NB4 (cell line): ENCODE data around the gene NTSR1.

Experiments
- DNase-seq: peaks from one replicate; pipeline ENCODE4 v3.0.0; 2010; ENCODE audit warnings: low read depth
- H3K4me3 ChIP-seq: one replicate; pipeline ENCODE4 v1.5.1; 2011; ENCODE audit warnings: mild to moderate bottlenecking, low read depth, low read length, moderate library complexity
- MYC ChIP-seq: IDR thresholded peaks from 2 replicates; pipeline ENCODE4 v1.6.1; 2011; ENCODE audit warnings: low read depth, low read length
- POLR2A ChIP-seq: IDR thresholded peaks from 2 replicates; pipeline ENCODE4 v1.6.1; 2011; ENCODE audit warnings: mild to moderate bottlenecking; ENCODE audit not compliant: insufficient read length; ENCODE audit errors: extremely low read depth
- TF ChIP-seq, protein P1 (sequence below): IDR thresholded peaks from 2 replicates; pipeline ENCODE4 v1.6.1; 2011; ENCODE audit warnings: low read depth, low read length
- TF ChIP-seq, protein P2 (sequence below): IDR thresholded peaks from one replicate; pipeline ENCODE4 v1.5.1; 2012; ENCODE audit warnings: low read depth, low read length

Gene NTSR1

DNA sequence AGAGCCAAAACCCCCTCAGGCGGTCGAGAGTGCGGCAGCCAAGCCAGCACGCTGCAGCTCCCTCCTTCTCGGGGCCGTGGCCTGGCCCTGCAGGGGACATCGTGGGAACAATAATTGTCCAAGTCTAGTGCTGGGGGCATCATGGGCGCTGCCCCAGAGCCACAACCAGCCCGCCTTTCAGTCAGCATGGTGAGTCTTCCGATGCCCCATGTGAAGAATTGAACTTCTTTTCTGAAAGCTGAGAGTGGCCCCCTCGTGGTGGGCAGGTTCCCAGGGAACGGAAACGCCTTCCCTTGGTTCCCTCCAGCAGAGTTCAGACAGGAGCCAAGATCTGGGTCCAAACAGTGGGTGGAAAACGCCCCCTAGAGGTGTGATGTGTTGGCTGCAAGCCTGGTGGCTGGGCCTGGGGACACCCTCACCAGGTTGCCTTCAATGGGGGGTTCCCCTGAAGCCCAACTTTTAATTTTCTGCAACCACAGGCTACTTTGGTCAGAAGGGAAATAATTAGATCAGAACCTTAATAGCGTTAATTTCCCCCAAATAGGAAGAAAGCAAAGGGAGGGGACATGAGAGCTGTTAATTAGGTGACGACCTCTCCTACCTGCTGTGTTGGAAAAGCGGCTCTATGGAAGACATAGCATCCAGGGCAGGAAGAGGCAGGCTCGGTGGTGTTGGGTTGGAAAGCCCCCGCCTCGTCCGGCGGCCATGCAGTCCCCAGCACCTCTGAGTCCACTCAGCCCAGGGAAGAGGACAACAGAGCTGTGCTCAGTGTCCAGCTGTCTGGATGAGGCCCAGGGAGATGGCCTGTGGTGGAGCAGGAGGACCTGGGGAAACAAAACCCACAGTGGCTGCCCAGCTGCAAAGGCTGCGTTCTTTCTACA is 82.9 kb downstream of the NTSR1 start:
- DNase-seq, result peak; percentile 96

DNA sequence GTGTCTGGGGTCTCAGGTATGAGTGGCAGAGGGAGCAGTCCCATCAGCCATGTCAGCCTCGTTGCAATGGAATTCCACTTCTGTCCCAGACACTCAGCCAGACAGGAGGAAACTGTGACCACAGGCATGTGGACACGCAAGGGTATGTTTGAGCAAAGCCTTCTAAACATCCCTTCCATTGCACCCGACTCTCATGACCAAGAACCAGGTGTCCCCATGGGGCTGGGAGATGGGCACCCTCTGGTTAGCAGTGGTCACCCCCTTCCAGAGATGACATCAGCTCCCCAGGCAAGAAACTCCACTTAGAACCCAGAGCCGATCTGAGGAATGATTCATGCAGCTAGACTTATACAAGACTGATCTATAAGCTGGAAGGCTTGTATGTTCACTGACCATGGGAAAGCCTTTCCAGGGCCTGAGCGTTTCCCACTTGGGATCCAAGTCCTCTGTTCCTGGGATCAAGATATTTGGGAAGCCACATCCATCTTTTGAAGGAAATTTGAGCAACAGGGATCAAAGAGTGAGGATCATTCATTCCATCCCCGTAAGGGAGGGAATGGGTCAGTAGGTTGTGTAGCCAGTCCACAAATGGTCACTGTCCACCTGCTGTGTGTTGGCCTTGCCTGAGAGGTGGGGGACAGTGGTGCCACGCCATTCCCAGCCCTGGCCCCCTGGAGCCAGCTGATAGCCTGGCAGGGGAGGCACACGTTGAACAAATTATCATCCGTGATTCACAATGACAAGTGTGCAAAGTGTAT is 83.7 kb downstream of the NTSR1 start:
- TF ChIP-seq MYC (no peak), POLR2A (no peak)
- TF ChIP-seq, protein P1, sequence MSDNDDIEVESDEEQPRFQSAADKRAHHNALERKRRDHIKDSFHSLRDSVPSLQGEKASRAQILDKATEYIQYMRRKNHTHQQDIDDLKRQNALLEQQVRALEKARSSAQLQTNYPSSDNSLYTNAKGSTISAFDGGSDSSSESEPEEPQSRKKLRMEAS, result no peak
- TF ChIP-seq, protein P2, sequence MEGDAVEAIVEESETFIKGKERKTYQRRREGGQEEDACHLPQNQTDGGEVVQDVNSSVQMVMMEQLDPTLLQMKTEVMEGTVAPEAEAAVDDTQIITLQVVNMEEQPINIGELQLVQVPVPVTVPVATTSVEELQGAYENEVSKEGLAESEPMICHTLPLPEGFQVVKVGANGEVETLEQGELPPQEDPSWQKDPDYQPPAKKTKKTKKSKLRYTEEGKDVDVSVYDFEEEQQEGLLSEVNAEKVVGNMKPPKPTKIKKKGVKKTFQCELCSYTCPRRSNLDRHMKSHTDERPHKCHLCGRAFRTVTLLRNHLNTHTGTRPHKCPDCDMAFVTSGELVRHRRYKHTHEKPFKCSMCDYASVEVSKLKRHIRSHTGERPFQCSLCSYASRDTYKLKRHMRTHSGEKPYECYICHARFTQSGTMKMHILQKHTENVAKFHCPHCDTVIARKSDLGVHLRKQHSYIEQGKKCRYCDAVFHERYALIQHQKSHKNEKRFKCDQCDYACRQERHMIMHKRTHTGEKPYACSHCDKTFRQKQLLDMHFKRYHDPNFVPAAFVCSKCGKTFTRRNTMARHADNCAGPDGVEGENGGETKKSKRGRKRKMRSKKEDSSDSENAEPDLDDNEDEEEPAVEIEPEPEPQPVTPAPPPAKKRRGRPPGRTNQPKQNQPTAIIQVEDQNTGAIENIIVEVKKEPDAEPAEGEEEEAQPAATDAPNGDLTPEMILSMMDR, result no peak
- H3K4me3 ChIP-seq, result no peak overlapping the region
- DNase-seq, result no peak

More for the DNA sequence above, 82.9 kb downstream of the NTSR1 start:
- TF ChIP-seq MYC (peak; percentile 93), POLR2A (no peak)
- TF ChIP-seq, protein P1, result peak; percentile 91
- TF ChIP-seq, protein P2, result peak; percentile 99
- H3K4me3 ChIP-seq, result no peak overlapping the region

DNA sequence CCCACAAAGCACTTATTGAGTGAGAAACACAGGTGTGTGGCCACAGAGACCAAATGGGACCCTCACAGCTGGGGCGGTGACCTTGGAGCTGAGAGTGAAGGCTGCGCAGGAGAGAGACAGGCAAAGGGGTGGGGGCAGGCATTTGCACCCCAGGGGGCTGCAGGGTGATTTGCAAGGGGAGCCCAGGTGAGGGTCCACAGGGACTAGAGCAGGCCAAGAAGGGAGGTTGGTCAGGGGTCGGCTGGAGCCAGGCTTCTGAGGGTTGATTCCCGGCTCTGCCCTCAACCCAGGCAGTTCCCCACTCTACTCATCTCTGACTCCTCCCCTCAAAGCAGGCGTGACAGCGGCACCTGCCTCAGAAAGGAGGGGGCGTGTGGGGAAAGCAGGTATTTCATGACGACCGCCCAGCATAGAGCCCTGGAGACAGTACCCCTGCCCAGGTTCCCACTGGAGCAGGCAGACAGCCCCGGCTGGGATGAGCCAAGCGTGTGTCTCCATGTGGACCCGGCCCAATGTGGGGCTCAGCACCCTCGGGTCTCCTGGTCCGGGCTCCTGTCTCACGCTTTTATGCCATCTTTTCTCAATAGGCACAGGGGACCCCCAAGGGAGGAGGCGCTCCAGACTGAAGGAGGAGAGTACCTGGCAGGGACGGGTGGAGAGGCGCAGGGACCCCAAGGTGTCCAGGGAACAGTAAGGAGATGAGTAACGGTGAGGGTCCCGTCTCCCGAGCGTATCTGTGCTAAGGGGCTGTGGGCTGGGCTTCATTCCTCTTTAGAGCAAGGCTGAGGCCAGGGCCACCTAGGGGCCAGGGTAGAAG is 84.5 kb downstream of the NTSR1 start:
- H3K4me3 ChIP-seq, result no peak overlapping the region
- DNase-seq, result no peak
- TF ChIP-seq, protein P1, result no peak
- TF ChIP-seq MYC (no peak), POLR2A (no peak)
- TF ChIP-seq, protein P2, result no peak

DNA sequence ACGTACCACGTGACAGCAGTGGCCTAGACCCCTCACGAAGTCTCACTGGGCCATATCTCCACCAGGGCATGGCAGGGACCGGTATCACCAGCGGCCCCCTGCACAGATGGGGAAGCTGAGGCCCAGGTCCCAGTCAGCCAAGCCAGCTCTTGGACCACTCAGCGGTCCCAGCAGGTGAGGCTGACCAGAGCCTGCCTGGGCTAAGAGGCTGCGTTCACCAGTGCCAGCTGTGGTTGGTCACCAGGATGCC is 85.0 kb downstream of the NTSR1 start:
- no peak overlapping the region for H3K4me3 ChIP-seq
- DNase-seq, result peak; percentile 42
- TF ChIP-seq, protein P1, result no peak
- no peak for TF ChIP-seq MYC
- TF ChIP-seq, protein P2, result peak; percentile 11

DNA sequence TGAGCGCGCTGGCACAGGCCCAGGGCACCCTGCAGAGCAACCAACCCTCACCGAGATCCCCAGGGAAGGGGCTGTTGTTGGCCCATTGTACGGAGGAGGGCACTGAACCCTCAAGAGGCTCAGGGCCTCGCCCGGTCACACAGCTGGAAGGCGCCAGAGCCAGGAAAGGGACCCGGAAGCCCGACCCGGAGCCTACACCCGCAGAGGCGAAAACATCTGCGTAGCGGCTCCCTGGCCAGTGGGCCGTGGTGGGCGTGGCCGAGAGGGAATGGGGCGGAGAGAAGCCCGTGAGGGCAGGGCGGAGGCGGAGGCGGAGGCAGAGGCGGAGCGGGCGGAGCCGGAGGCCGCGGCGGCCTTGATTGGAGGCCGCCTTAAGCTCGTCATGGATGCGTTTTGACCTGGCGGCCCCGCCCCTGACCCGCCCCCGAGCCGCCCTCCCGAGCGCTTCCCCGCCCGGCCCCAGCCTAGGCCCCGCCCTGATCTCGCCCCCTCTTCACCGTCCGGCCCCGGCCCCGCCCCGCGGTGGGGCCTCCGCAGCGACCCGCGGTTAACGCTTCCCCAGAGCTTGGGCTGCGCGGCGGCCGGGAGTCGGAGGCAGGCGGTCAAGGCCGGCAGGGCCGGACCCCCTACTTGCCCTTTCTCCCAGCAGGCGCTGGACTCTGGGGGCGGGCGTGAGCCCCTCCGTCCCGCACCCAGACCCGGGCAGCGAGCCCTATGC is 85.5 kb downstream of the NTSR1 start:
- TF ChIP-seq, protein P2, result no peak
- TF ChIP-seq POLR2A, result peak; percentile 95
- TF ChIP-seq MYC, result peak; percentile 41; the same call in 1 of the 2 replicates
- H3K4me3 ChIP-seq, result peak overlapping the region; percentile 71
- DNase-seq, result peak; percentile 99
